Endothelial cell of umbilical vein (primary cell): ENCODE measurements around the gene TFIP11. TPM values are rescaled to one million over a fixed set of nuclear protein-coding genes. Genes with fewer than 3 reads are reported as not detected.

Source experiments
- BruUV-seq: library from RNA; stranded (reverse); fragments of 400-500 nt; replicated peaks from 2 replicates; lab custom pipeline; 2021; lab: Mats Ljungman, UMichigan
- CTCF ChIA-PET: fragments of 300-600, 350-600 bp; sonication (Branson Sonifier 250); formaldehyde crosslinking; loops from one replicate; lab custom pipeline; 2021; ENCODE audit warnings: antibody characterized with exemption, inconsistent platforms; lab: Charles Lee
- POLR2A ChIA-PET: fragments of 300-600, 350-600 bp; sonication (Branson Sonifier 250); formaldehyde crosslinking; loops from one replicate; lab custom pipeline; 2021; ENCODE audit warnings: antibody characterized with exemption, inconsistent platforms; lab: Charles Lee
- DNase-seq: peaks from one replicate; pipeline ENCODE4 v3.0.0-alpha.2; 2011; ENCODE audit warnings: low read depth, low spot score
- FAIRE-seq: peaks from 2 replicates; lab custom pipeline; 2011; peaks lifted over from hg19 to GRCh38; lab: Jason Lieb, UNC
- H2AFZ ChIP-seq: 2 replicates; pipeline ENCODE4 v1.6.0; 2012; ENCODE audit warnings: low read depth, low read length, control low read depth, inconsistent platforms
- H3K27ac ChIP-seq: 2 replicates; pipeline ENCODE4 v1.5.1; 2011; ENCODE audit warnings: low read depth, mild to moderate bottlenecking, control low read depth, low read length, moderate library complexity; ENCODE audit not compliant: insufficient read depth
- H3K27me3 ChIP-seq, 2 experiments: 2 replicates each; pipeline versions ENCODE4 v1.6.0 to v1.6.1; 2011; ENCODE audit warnings: low read length in 2 of 2, mixed read lengths in 1 of 2; ENCODE audit not compliant: control insufficient read depth in 2 of 2, insufficient read depth in 2 of 2
- H3K36me3 ChIP-seq, 2 experiments: 2 replicates in 1 of 2; 3 replicates in 1 of 2; pipeline ENCODE4 v1.5.1; 2011; ENCODE audit warnings: low read length in 2 of 2, mild to moderate bottlenecking in 1 of 2, moderate library complexity in 1 of 2; ENCODE audit not compliant: control insufficient read depth in 2 of 2, insufficient read depth in 2 of 2; ENCODE audit errors: extremely low read depth in 1 of 2
- H3K4me1 ChIP-seq: 3 replicates; pipeline ENCODE4 v1.5.1; 2011; ENCODE audit warnings: mild to moderate bottlenecking, low read length; ENCODE audit not compliant: control insufficient read depth, insufficient read depth; ENCODE audit errors: extremely low read depth
- H3K4me2 ChIP-seq: 2 replicates; pipeline ENCODE4 v1.6.1; 2011; ENCODE audit warnings: low read length, control low read depth, mixed read lengths; ENCODE audit not compliant: insufficient read depth
- H3K4me3 ChIP-seq, 3 experiments: fragments of 200-600 bp in 1 of 3; sonication (generic), shearing (Covaris generic) in 1 of 3; replicated peaks in 1 of 3; 2 replicates each; pipeline ENCODE4 v1.5.1; 2011 to 2016; ENCODE audit warnings: control low read depth in 3 of 3, low read length in 3 of 3, mild to moderate bottlenecking in 2 of 3, inconsistent platforms in 1 of 3, low read depth in 1 of 3, moderate library complexity in 1 of 3; ENCODE audit not compliant: insufficient read depth in 1 of 3
- H3K79me2 ChIP-seq: 2 replicates; pipeline ENCODE4 v1.6.0; 2012; ENCODE audit warnings: low read length, inconsistent platforms; ENCODE audit not compliant: control insufficient read depth, insufficient read depth
- H3K9ac ChIP-seq: replicated peaks from 2 replicates; pipeline ENCODE3; 2011; ENCODE audit warnings: low read length, control low read depth; ENCODE audit not compliant: insufficient read depth; ENCODE audit errors: extremely low read depth
- H3K9me1 ChIP-seq: replicated peaks from 3 replicates; pipeline ENCODE4 v1.6.0; 2011; ENCODE audit warnings: mild to moderate bottlenecking, low read length; ENCODE audit not compliant: control insufficient read depth, insufficient read depth; ENCODE audit errors: extremely low read depth
- H3K9me3 ChIP-seq: replicated peaks from 2 replicates; pipeline ENCODE4 v1.5.1; 2012; ENCODE audit warnings: low read length, inconsistent platforms; ENCODE audit not compliant: control insufficient read depth, insufficient read depth
- H4K20me1 ChIP-seq: replicated peaks from 2 replicates; pipeline ENCODE3; 2011; ENCODE audit warnings: mild to moderate bottlenecking, low read length; ENCODE audit not compliant: control insufficient read depth, insufficient read depth; ENCODE audit errors: extremely low read depth
- CTCF ChIP-seq, 2 donors: IDR thresholded peaks; 1 replicate in 1 of 2; 2 replicates in 1 of 2; pipeline ENCODE4 v1.5.1; 2011; ENCODE audit warnings: low read length in 2 of 2, mild to moderate bottlenecking in 2 of 2, moderate library complexity in 2 of 2, control low read depth in 1 of 2, inconsistent platforms in 1 of 2, low read depth in 1 of 2; ENCODE audit not compliant: insufficient read depth in 1 of 2; ENCODE audit errors: extremely low read depth in 1 of 2
- EZH2 ChIP-seq: IDR thresholded peaks from 2 replicates; pipeline ENCODE4 v1.6.1; 2012; ENCODE audit warnings: borderline replicate concordance, low read depth, mild to moderate bottlenecking, moderate library complexity, low read length, inconsistent platforms; ENCODE audit not compliant: severe bottlenecking
- FOS ChIP-seq: IDR thresholded peaks from 2 replicates; pipeline ENCODE4 v1.6.1; 2011; ENCODE audit warnings: mild to moderate bottlenecking, low read length, moderate library complexity, borderline replicate concordance; ENCODE audit not compliant: insufficient read depth
- GATA2 ChIP-seq: IDR thresholded peaks from 2 replicates; pipeline ENCODE4 v1.7.0; 2011; ENCODE audit warnings: low read depth, mild to moderate bottlenecking, moderate library complexity, mixed read lengths, low read length; ENCODE audit not compliant: insufficient read length, insufficient read depth
- JUN ChIP-seq: IDR thresholded peaks from 2 replicates; pipeline ENCODE4 v1.6.1; 2011; ENCODE audit warnings: borderline replicate concordance, low read depth; ENCODE audit not compliant: insufficient read length, insufficient read depth
- MYC ChIP-seq: IDR thresholded peaks from one replicate; pipeline ENCODE4 v1.6.1; 2011; ENCODE audit warnings: mild to moderate bottlenecking, low read depth, low read length
- POLR2A ChIP-seq: IDR thresholded peaks from 2 replicates; pipeline ENCODE4 v1.6.1; 2012; ENCODE audit warnings: low read depth, mild to moderate bottlenecking, control low read depth, low read length
- POLR2AphosphoS5 ChIP-seq: IDR thresholded peaks from 2 replicates; pipeline ENCODE4 v1.6.1; 2012; ENCODE audit warnings: low read depth, mild to moderate bottlenecking, control low read depth, low read length, moderate library complexity; ENCODE audit not compliant: insufficient read depth
- dilution Hi-C: fragments of 300-500 bp; cut with MboI; formaldehyde crosslinking; loops from one replicate; pipeline ENCODE4 v1.15.0; 2019; ENCODE audit warnings: low sequenced_read_pairs; ENCODE audit not compliant: extremely low pct_ligation_motif_present
- intact Hi-C: fragments of 100-400 bp; cut with micrococcal nuclease; formaldehyde crosslinking; loops from one replicate; pipeline ENCODE4 v1.10.0; 2022
- polyA plus RNA-seq, 4 experiments: library from polyadenylated mRNA; depleted of rRNA in 3 of 4; stranded (reverse) in 3 of 4; unstranded in 1 of 4; fragments of >200 nt; gene quantifications; 2 replicates each; pipeline versions ENCODE4 v1.2.1 to v1.2.3, GENCODE V29; 2011 to 2012; ENCODE audit warnings: missing spikeins in 1 of 4
- total RNA-seq: library from RNA; stranded (reverse); gene quantifications from 2 replicates; pipeline ENCODE4 v1.2.3, GENCODE V29; 2021
- TF ChIP-seq, protein P1 (sequence below): IDR thresholded peaks from 2 replicates; pipeline ENCODE4 v1.6.1; 2011; ENCODE audit not compliant: insufficient read depth, insufficient read length

Gene TFIP11
- total and polyA plus RNA-seq, 2 donors (not counting 3 experiments of a cell fraction or from before 2014, with no cell fraction given) = 35.7 to 54.9 TPM

GRCh38 chr22:26444777-26445176 lies 67.5 kb downstream of the TFIP11 start:
- FAIRE-seq (no peak), DNase-seq (no peak)
- no peak overlapping the region for H3K4me2 ChIP-seq
- H4K20me1 ChIP-seq = no peaks in the 10 kb centered on the region
- no peak for TF ChIP-seq POLR2AphosphoS5
- TF ChIP-seq, protein P1, sequence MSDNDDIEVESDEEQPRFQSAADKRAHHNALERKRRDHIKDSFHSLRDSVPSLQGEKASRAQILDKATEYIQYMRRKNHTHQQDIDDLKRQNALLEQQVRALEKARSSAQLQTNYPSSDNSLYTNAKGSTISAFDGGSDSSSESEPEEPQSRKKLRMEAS = no peak
- no peak for TF ChIP-seq FOS
- TF ChIP-seq POLR2A = no peak
- TF ChIP-seq EZH2 = no peak
- no peak for TF ChIP-seq JUN
- no peak for TF ChIP-seq MYC
- no peak for TF ChIP-seq GATA2
- no peak for TF ChIP-seq CTCF (IDR thresholded peaks at IDR 0.05; ENCODE audit: extremely low read depth in 1 of 2, insufficient read depth in 1 of 2, low read depth in 1 of 2, low read length in 2 of 2)
- no peaks in the 10 kb centered on the region for H3K79me2 ChIP-seq
- H3K9me1 ChIP-seq = no peaks in the 10 kb centered on the region
- intact Hi-C loops = no loop called here
- dilution Hi-C loops = no loop called here
- H2AFZ ChIP-seq = no peak overlapping the region
- no peak overlapping the region for H3K4me3 ChIP-seq
- H3K27ac ChIP-seq = no peak overlapping the region
- no peaks in the 10 kb centered on the region for H3K27me3 ChIP-seq
- no TSS peak for BruUV-seq
- POLR2A ChIA-PET = interaction anchor here (1.1 kb wide), 1 partner anchor 53 kb away, joined by 3 read pairs; no protein-coding TSS in a partner anchor
- H3K4me1 ChIP-seq = no peaks in the 10 kb centered on the region
- no peak overlapping the region for H3K9ac ChIP-seq
- CTCF ChIA-PET = interaction anchor here (1.1 to 1.9 kb wide), 2 partner anchors 14 to 77 kb away, joined by 3 to 4 read pairs; no protein-coding TSS in a partner anchor
- peaks cover 0 to 1% of the 10 kb centered on the region in 2 experiments for H3K36me3 ChIP-seq
- no peaks in the 10 kb centered on the region for H3K9me3 ChIP-seq
